BE2C (cell line): Measurements from ENCODE around the gene CDH23.

ENCODE experiments used
- DNase-seq: peaks from one replicate; pipeline ENCODE4 v3.0.0-alpha.2; 2020
- H3K27me3 ChIP-seq: fragments of 250-450 bp; sonication (Bioruptor Pico); 2 replicates; pipeline ENCODE4 v1.5.1; 2020; ENCODE audit warnings: mild to moderate bottlenecking
- H3K36me3 ChIP-seq: fragments of 250-450 bp; sonication (Bioruptor Pico); 2 replicates; pipeline ENCODE4 v1.5.1; 2020; ENCODE audit warnings: mild to moderate bottlenecking
- H3K4me1 ChIP-seq: fragments of 250-450 bp; sonication (Bioruptor Pico); 2 replicates; pipeline ENCODE4 v1.5.1; 2020
- H3K4me3 ChIP-seq: 2 replicates; pipeline ENCODE4 v1.5.1; 2011; ENCODE audit warnings: low read depth, low read length
- H3K9me3 ChIP-seq: fragments of 250-450 bp; sonication (Bioruptor Pico); 2 replicates; pipeline ENCODE4 v1.5.1; 2020
- CTCF ChIP-seq: IDR thresholded peaks from 2 replicates; pipeline ENCODE4 v1.5.1; 2012; ENCODE audit warnings: mild to moderate bottlenecking, low read depth, low read length

Gene CDH23

GRCh38 chr10:71565284-71566000 lies 168.7 kb downstream of the CDH23 start:
- TF ChIP-seq CTCF, result no peak

GRCh38 chr10:71567006-71567405 lies 170.3 kb downstream of the CDH23 start:
- TF ChIP-seq CTCF, result no peak
- no peaks in the 10 kb centered on the region for H3K4me1 ChIP-seq
- H3K27me3 ChIP-seq, result no peaks in the 10 kb centered on the region
- H3K9me3 ChIP-seq, result no peaks in the 10 kb centered on the region
- no peak for DNase-seq
- H3K4me3 ChIP-seq, result no peak overlapping the region
- no peaks in the 10 kb centered on the region for H3K36me3 ChIP-seq

More at GRCh38 chr10:71565284-71566000, 168.7 kb downstream of the CDH23 start:
- Histone ChIP-seq H3K4me1 (no peaks in the 10 kb centered on the region), H3K36me3 (no peaks in the 10 kb centered on the region), H3K27me3 (no peaks in the 10 kb centered on the region), H3K4me3 (no peak overlapping the region), H3K9me3 (no peaks in the 10 kb centered on the region)
- peak; percentile 37 for DNase-seq

- no peaks in the 10 kb centered on the region for H3K36me3 ChIP-seq
Observed at GRCh38 chr10:71568896-71569492, 172.3 kb downstream of the CDH23 start.

GRCh38 chr10:71569775-71570588 lies 173.3 kb downstream of the CDH23 start:
- Histone ChIP-seq H3K4me3 (no peak overlapping the region), H3K9me3 (no peaks in the 10 kb centered on the region), H3K27me3 (no peaks in the 10 kb centered on the region), H3K4me1 (no peaks in the 10 kb centered on the region), H3K36me3 (no peaks in the 10 kb centered on the region)
- DNase-seq, result peak; percentile 78
- peak; percentile 89 for TF ChIP-seq CTCF

More at GRCh38 chr10:71568896-71569492, 172.3 kb downstream of the CDH23 start:
- H3K4me3 ChIP-seq, result no peak overlapping the region
- no peaks in the 10 kb centered on the region for H3K4me1 ChIP-seq
- TF ChIP-seq CTCF, result no peak
- no peaks in the 10 kb centered on the region for H3K9me3 ChIP-seq
- H3K27me3 ChIP-seq, result no peaks in the 10 kb centered on the region
- no peak for DNase-seq

GRCh38 chr10:71571460-71572175 lies 174.9 kb downstream of the CDH23 start:
- no peak for DNase-seq
- peaks cover 10% of the 10 kb centered on the region for H3K4me1 ChIP-seq
- H3K9me3 ChIP-seq, result no peaks in the 10 kb centered on the region
- no peak overlapping the region for H3K4me3 ChIP-seq
- no peaks in the 10 kb centered on the region for H3K36me3 ChIP-seq
- TF ChIP-seq CTCF, result no peak
- H3K27me3 ChIP-seq, result no peaks in the 10 kb centered on the region
